Colonic mucosa (tissue), 4 donors: ENCODE data around the gene USP34. TPM values are rescaled to one million over a fixed set of nuclear protein-coding genes. Genes with fewer than 3 reads are reported as not detected.

Experiments used
- DNase-seq: peaks from one replicate; pipeline ENCODE4 v3.0.0-alpha.2; 2020
- H3K27ac ChIP-seq: fragments of 200-600 bp; one replicate; pipeline ENCODE4 v1.8.0; 2021
- H3K27me3 ChIP-seq: fragments of 200-600 bp; one replicate; pipeline ENCODE4 v1.8.0; 2021
- H3K36me3 ChIP-seq: fragments of 200-600 bp; one replicate; pipeline ENCODE4 v1.8.0; 2021
- H3K4me1 ChIP-seq: fragments of 200-600 bp; one replicate; pipeline ENCODE4 v1.8.0; 2021; ENCODE audit warnings: mild to moderate bottlenecking
- H3K4me3 ChIP-seq: fragments of 200-600 bp; one replicate; pipeline ENCODE4 v1.8.0; 2021
- H3K9ac ChIP-seq, 2 donors: one replicate each; pipeline ENCODE4 v1.7.0; 2013; ENCODE audit warnings: control low read depth in 2 of 2, low read depth in 2 of 2, low read length in 2 of 2
- H3K9me3 ChIP-seq: fragments of 200-600 bp; one replicate; pipeline ENCODE4 v1.8.0; 2021
- intact Hi-C: fragments of 100-400 bp; cut with DNase I; formaldehyde crosslinking; loops from one replicate; pipeline ENCODE4 v1.14.1; 2022
- total RNA-seq, 2 donors: library from RNA; stranded (reverse); fragmentation: NEBNext Ultra II Directional in 1 of 2; extraction: Animal tissue kit (Norgen Biotek cat#: 25700) in 1 of 2; gene quantifications; one replicate each; pipeline ENCODE4 v1.2.1, GENCODE V29; 2021
- TF ChIP-seq, protein P1 (sequence below): fragments of 200-600 bp; IDR thresholded peaks from one replicate; pipeline ENCODE4 v1.8.0; 2022; ENCODE audit warnings: antibody characterized with exemption, mild to moderate bottlenecking
- donor health status: healthy.
- donor health status: DM: no; HTN: no; CAD: no.
- donor health status: DM: no; HTN: no; CAD: no.

Gene USP34
- total RNA-seq, 2 donors from 2014 or later, result 70.8 to 76.3 TPM

DNA sequence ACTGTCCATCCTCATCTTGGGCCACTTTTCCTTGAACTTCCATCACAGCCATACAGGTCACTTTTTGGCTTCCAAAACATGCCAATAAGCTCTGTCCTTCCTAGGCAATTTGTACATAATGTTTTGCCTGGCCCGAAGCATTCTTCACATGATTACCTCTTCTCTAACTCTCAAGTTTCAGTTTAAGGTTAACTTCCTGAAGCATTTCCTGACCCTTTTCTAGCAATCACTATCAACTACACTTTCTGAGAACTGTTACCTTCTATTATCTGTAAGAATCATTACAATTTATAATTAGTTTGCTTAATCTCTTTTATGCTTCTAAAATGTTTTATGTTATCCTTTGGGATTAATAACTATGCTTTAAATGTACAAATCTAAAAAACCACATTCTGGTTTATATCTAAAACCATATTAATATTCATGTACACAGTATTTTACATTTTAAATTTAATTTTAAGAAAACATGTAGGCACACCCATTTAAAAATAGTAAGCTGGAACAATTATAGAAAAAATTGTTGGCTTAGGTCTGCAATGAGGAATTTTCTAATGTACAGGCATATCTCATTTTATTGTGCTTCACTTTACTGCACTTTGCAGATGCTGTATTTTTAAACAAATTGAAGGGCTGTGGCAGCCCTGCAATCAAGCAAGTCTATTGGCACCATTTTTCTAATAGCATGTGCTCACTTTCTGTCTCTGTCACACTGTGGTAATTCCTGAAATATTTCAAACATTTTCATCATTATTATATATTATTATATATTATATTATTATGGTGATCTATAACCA lies 232.5 kb downstream of the USP34 start:
- DNase-seq, result no peak
- no peak overlapping the region for H3K27ac ChIP-seq
- no peaks in the 10 kb centered on the region for H3K36me3 ChIP-seq
- no peak overlapping the region for H3K4me3 ChIP-seq
- no peaks in the 10 kb centered on the region for H3K4me1 ChIP-seq
- intact Hi-C loops, result no loop called here
- no peaks in the 10 kb centered on the region for H3K9me3 ChIP-seq
- TF ChIP-seq, protein P1, sequence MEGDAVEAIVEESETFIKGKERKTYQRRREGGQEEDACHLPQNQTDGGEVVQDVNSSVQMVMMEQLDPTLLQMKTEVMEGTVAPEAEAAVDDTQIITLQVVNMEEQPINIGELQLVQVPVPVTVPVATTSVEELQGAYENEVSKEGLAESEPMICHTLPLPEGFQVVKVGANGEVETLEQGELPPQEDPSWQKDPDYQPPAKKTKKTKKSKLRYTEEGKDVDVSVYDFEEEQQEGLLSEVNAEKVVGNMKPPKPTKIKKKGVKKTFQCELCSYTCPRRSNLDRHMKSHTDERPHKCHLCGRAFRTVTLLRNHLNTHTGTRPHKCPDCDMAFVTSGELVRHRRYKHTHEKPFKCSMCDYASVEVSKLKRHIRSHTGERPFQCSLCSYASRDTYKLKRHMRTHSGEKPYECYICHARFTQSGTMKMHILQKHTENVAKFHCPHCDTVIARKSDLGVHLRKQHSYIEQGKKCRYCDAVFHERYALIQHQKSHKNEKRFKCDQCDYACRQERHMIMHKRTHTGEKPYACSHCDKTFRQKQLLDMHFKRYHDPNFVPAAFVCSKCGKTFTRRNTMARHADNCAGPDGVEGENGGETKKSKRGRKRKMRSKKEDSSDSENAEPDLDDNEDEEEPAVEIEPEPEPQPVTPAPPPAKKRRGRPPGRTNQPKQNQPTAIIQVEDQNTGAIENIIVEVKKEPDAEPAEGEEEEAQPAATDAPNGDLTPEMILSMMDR, result no peak
- H3K9ac ChIP-seq, result no peak overlapping the region
- no peaks in the 10 kb centered on the region for H3K27me3 ChIP-seq

GRCh38 chr2:61235716-61236115 lies 235.2 kb downstream of the USP34 start:
- no peaks in the 10 kb centered on the region for H3K9me3 ChIP-seq
- intact Hi-C loops, result no loop called here

DNA sequence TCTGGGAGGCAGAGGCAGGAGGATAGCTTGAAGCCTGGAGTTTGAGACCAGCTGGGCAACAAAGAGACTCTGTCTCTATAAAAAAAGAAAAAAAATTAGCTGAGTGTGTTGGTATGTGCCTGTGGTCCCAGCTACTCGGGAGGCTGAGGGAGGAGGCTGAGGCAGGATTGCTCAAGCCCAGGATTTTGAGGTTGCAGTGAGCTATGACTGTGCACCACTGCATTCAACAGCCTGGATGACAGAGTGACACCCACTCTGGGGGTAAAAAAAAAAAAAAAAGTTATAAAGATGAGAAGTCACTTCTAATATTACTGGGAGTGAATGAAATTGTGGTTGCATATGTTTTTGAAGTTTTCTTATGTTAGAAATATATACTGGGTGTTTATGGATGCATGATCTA lies 237.3 kb downstream of the USP34 start:
- Histone ChIP-seq H3K4me1 (no peaks in the 10 kb centered on the region), H3K27ac (no peak overlapping the region), H3K27me3 (no peaks in the 10 kb centered on the region), H3K36me3 (peaks cover 4% of the 10 kb centered on the region), H3K9ac (no peak overlapping the region), H3K4me3 (no peak overlapping the region), H3K9me3 (no peaks in the 10 kb centered on the region)
- TF ChIP-seq, protein P1, result no peak
- intact Hi-C loops, result no loop called here
- DNase-seq, result no peak

More at GRCh38 chr2:61235716-61236115, 235.2 kb downstream of the USP34 start:
- Histone ChIP-seq H3K27ac (no peak overlapping the region), H3K36me3 (no peaks in the 10 kb centered on the region), H3K4me1 (no peaks in the 10 kb centered on the region), H3K4me3 (no peak overlapping the region), H3K9ac (no peak overlapping the region), H3K27me3 (no peaks in the 10 kb centered on the region)
- DNase-seq, result no peak
- TF ChIP-seq, protein P1, result no peak

DNA sequence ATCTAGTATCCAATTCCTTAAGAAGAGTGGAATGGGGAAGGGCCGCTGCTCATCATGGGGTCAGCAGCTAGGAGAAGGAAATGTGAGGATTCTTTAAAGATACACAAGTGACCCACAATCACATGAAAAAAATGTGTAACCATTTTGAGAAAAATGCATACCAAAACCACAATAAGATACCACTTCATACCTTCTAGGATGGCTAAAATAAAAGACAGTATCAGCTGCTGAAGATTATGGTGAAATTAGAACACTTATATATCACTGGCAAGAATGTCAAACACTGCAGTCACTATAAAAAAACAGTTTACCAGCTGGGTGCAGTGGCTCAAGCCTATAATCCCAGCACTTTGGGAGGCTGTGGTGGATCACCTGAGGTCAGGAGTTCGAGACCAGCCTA lies 241.0 kb downstream of the USP34 start:
- H3K4me3 ChIP-seq, result no peak overlapping the region
- no peak overlapping the region for H3K27ac ChIP-seq
- no peaks in the 10 kb centered on the region for H3K9me3 ChIP-seq
- H3K9ac ChIP-seq, result no peak overlapping the region
- intact Hi-C loops, result no loop called here
- no peaks in the 10 kb centered on the region for H3K4me1 ChIP-seq
- TF ChIP-seq, protein P1, result no peak
- peaks cover 5% of the 10 kb centered on the region for H3K36me3 ChIP-seq
- no peaks in the 10 kb centered on the region for H3K27me3 ChIP-seq
- DNase-seq, result no peak

DNA sequence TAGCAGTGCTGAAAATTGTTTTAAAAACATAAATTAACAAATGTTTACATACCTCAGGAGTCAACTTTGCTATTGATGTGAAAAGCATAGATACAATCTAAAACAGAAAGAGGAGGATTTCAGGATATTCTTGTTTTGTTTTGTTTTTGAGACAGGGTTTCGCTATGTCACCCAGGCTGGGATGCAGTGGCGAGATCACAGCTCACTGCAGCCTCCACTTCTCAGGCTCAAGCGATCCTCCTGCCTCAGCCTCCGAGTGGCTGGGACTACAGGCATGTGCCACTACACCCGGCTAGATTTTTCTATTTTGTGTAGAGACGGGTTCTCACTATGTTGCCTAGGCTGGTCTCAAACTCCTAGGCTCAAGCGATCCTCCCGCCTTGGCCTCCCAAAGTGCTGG lies 248.3 kb downstream of the USP34 start:
- DNase-seq, result no peak
- H3K9me3 ChIP-seq, result no peaks in the 10 kb centered on the region
- TF ChIP-seq, protein P1, result no peak
- no peak overlapping the region for H3K27ac ChIP-seq
- no peaks in the 10 kb centered on the region for H3K36me3 ChIP-seq
- no peaks in the 10 kb centered on the region for H3K27me3 ChIP-seq
- intact Hi-C loops, result no loop called here
- H3K9ac ChIP-seq, result no peak overlapping the region
- no peaks in the 10 kb centered on the region for H3K4me1 ChIP-seq
- no peak overlapping the region for H3K4me3 ChIP-seq
